Neuronal stem cell (in vitro differentiated cells): ENCODE results near the gene TNFRSF18.
A peak's percentile ranks its signal among the peaks of the same experiment; 100 is the strongest.

Source experiments
- DNase-seq: peaks from one replicate; pipeline ENCODE4 v3.0.0-alpha.2; 2013; ENCODE audit warnings: low spot score
- H2AFZ ChIP-seq: one replicate; pipeline ENCODE4 v1.6.1; 2013; ENCODE audit warnings: mild to moderate bottlenecking, low read length, inconsistent platforms
- H2AK5ac ChIP-seq: 2 replicates; pipeline ENCODE4 v1.6.1; 2013; ENCODE audit warnings: low read depth, mild to moderate bottlenecking, inconsistent platforms, low read length, moderate library complexity, mixed read lengths
- H2BK120ac ChIP-seq: 2 replicates; pipeline ENCODE4 v1.6.1; 2013; ENCODE audit warnings: low read depth, mild to moderate bottlenecking, inconsistent platforms, low read length, moderate library complexity, mixed read lengths
- H2BK12ac ChIP-seq: one replicate; pipeline ENCODE4 v1.6.1; 2013; ENCODE audit warnings: low read length, inconsistent platforms
- H2BK15ac ChIP-seq: 2 replicates; pipeline ENCODE4 v1.6.1; 2013; ENCODE audit warnings: mild to moderate bottlenecking, low read length, inconsistent platforms, mixed read lengths
- H2BK5ac ChIP-seq: one replicate; pipeline ENCODE4 v1.6.1; 2013; ENCODE audit warnings: inconsistent platforms, mild to moderate bottlenecking, low read length, moderate library complexity
- H3K14ac ChIP-seq: one replicate; pipeline ENCODE4 v1.6.1; 2013; ENCODE audit warnings: low read length, inconsistent platforms
- H3K18ac ChIP-seq: 2 replicates; pipeline ENCODE4 v1.6.1; 2013; ENCODE audit warnings: low read length, inconsistent platforms
- H3K23ac ChIP-seq: 2 replicates; pipeline ENCODE4 v1.6.1; 2013; ENCODE audit warnings: low read depth, mild to moderate bottlenecking, mixed read lengths, low read length, inconsistent platforms; ENCODE audit not compliant: poor library complexity
- H3K27ac ChIP-seq: replicated peaks from 3 replicates; pipeline ENCODE4 v1.5.1; 2013; ENCODE audit warnings: low read length, inconsistent platforms
- H3K27me3 ChIP-seq, 3 experiments: 2 replicates each; pipeline ENCODE4 v1.6.1; 2013; ENCODE audit warnings: low read length in 3 of 3, mild to moderate bottlenecking in 2 of 3, inconsistent platforms in 1 of 3, low read depth in 1 of 3, mixed read lengths in 1 of 3, moderate library complexity in 1 of 3; ENCODE audit not compliant: control insufficient read depth in 3 of 3, insufficient read depth in 3 of 3
- H3K36me3 ChIP-seq, 2 donors: replicated peaks in 1 of 2; 2 replicates each; pipeline ENCODE4 v1.6.1; 2013; ENCODE audit warnings: low read length in 2 of 2; ENCODE audit not compliant: control insufficient read depth in 2 of 2, insufficient read depth in 2 of 2
- H3K4ac ChIP-seq: 2 replicates; pipeline ENCODE4 v1.6.1; 2013; ENCODE audit warnings: inconsistent platforms, mild to moderate bottlenecking, low read length, moderate library complexity
- H3K4me1 ChIP-seq, 2 donors: 1 replicate in 1 of 2; 2 replicates in 1 of 2; pipeline ENCODE4 v1.6.1; 2013; ENCODE audit warnings: low read length in 2 of 2, low read depth in 1 of 2; ENCODE audit not compliant: control insufficient read depth in 2 of 2, insufficient read depth in 1 of 2
- H3K4me2 ChIP-seq: one replicate; pipeline ENCODE4 v1.6.1; 2013; ENCODE audit warnings: mild to moderate bottlenecking, low read length, inconsistent platforms; ENCODE audit not compliant: insufficient read depth, poor library complexity, severe bottlenecking
- H3K4me3 ChIP-seq, 2 donors: 2 replicates each; pipeline ENCODE4 v1.5.1; 2013; ENCODE audit warnings: low read length in 2 of 2, mild to moderate bottlenecking in 2 of 2, inconsistent platforms in 1 of 2, moderate library complexity in 1 of 2
- H3K79me1 ChIP-seq: one replicate; pipeline ENCODE4 v1.6.1; 2013; ENCODE audit warnings: low read depth, mild to moderate bottlenecking, inconsistent platforms, low read length, moderate library complexity
- H3K9ac ChIP-seq: one replicate; pipeline ENCODE4 v1.6.1; 2013; ENCODE audit warnings: mild to moderate bottlenecking, low read depth, low read length, inconsistent platforms; ENCODE audit not compliant: poor library complexity
- H3K9me3 ChIP-seq, 2 donors: replicated peaks in 1 of 2; 2 replicates each; pipeline versions ENCODE3 to v1.6.1; 2013; ENCODE audit warnings: low read length in 2 of 2, mild to moderate bottlenecking in 2 of 2, inconsistent platforms in 1 of 2, low read depth in 1 of 2, mixed read lengths in 1 of 2, moderate library complexity in 1 of 2; ENCODE audit not compliant: control insufficient read depth in 2 of 2, insufficient read depth in 1 of 2
- H4K8ac ChIP-seq: one replicate; pipeline ENCODE4 v1.6.1; 2013; ENCODE audit warnings: low read depth, mild to moderate bottlenecking, inconsistent platforms, low read length, moderate library complexity
- H4K91ac ChIP-seq: one replicate; pipeline ENCODE4 v1.6.1; 2013; ENCODE audit warnings: low read length, low read depth, mild to moderate bottlenecking, inconsistent platforms; ENCODE audit not compliant: poor library complexity
- WGBS, 2 donors: extraction: QIAGEN DNeasy Blood & Tissue Kit; methylation state at CpG; one replicate each; pipeline ENCODE4 v1.1.7; 2013; ENCODE audit warnings: missing lambda C conversion rate in 2 of 2, mixed read lengths in 1 of 2; ENCODE audit not compliant: insufficient read length in 2 of 2, insufficient replicate concordance in 1 of 2; ENCODE audit errors: extremely low coverage in 2 of 2; 5-methylcytosine and 5-hydroxymethylcytosine counted together

TNFRSF18 gene

GRCh38 chr1:1229770-1230169 lies 23.4 kb upstream of the TNFRSF18 start:
- H3K4me3 ChIP-seq, result peak overlapping the region in 1 of 2 donors; percentile 18

DNA sequence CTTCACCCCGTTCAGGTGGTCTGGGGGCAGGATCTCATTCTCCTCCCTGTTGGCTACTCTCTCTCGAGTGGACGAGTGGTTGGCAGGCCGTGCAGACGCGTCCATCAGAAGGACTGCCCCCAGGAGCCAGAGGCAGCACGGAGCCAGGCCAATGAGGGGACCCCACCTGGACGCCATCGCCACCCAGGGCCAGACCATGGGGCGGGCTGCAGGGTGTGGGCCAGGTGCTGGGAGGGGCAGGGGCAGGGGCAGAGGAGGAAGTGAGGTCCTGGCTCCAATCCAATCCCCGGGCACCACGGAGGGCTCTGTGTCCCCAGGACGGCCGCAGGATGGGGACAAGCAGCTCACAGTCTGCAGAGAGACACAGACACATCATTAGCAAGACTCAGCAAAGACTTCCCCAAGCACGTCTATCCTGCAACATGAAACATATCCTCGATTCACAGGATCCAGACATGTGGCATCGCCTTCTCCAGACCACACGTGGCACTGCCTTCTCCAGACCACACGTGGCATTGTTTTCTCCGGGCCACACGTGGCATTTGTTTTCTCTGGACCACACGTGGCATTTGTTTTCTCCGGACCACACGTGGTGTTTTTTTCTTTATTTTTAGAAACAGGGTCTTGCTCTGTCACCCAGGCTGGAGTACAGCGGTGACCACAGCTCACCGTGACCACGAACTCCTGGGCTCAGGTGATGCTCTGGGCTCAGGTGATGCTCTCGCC lies 22.4 kb upstream of the TNFRSF18 start:
- Histone ChIP-seq H3K4me3 (no peak overlapping the region), H3K23ac (peak overlapping the region; percentile 55), H3K18ac (no peak overlapping the region), H2BK15ac (no peak overlapping the region), H3K4ac (no peak overlapping the region), H2BK120ac (no peak overlapping the region), H3K4me2 (no peak overlapping the region), H3K27ac (no peak overlapping the region), H3K4me1 (peaks cover 10 to 15% of the 10 kb centered on the region in 2 donors), H3K9me3 (peaks cover 0 to 15% of the 10 kb centered on the region in 2 donors), H3K79me1 (peaks cover 35% of the 10 kb centered on the region), H3K14ac (no peak overlapping the region), H4K91ac (no peak overlapping the region), H2BK12ac (peak overlapping the region; percentile 22), H2AFZ (no peak overlapping the region), H4K8ac (no peak overlapping the region), H3K27me3 (no peaks in the 10 kb centered on the region), H3K36me3 (peaks cover 27 to 66% of the 10 kb centered on the region in 2 donors), H2AK5ac (no peak overlapping the region), H2BK5ac (no peak overlapping the region), H3K9ac (no peak overlapping the region)
- DNase-seq, result no peak
- WGBS, 2 donors, result no CpG with 5 or more reads among the region's 28 CpGs

More at GRCh38 chr1:1229770-1230169, 23.4 kb upstream of the TNFRSF18 start:
- peaks cover 10 to 15% of the 10 kb centered on the region in 2 donors for H3K4me1 ChIP-seq
- no CpG with 5 or more reads among the region's 19 CpGs for WGBS, 2 donors
- no peak overlapping the region for H3K14ac ChIP-seq
- H2BK12ac ChIP-seq, result no peak overlapping the region
- no peak overlapping the region for H2BK15ac ChIP-seq
- H3K18ac ChIP-seq, result no peak overlapping the region
- H3K9me3 ChIP-seq, result peaks cover 0 to 15% of the 10 kb centered on the region in 2 donors
- no peak overlapping the region for H4K8ac ChIP-seq
- no peak overlapping the region for H4K91ac ChIP-seq
- DNase-seq, result no peak
- H2AFZ ChIP-seq, result no peak overlapping the region
- H3K27me3 ChIP-seq, result no peaks in the 10 kb centered on the region
- H3K79me1 ChIP-seq, result peaks cover 35% of the 10 kb centered on the region
- H3K23ac ChIP-seq, result no peak overlapping the region
- H3K27ac ChIP-seq, result no peak overlapping the region
- no peak overlapping the region for H3K4me2 ChIP-seq
- H2BK120ac ChIP-seq, result no peak overlapping the region
- peaks cover 31 to 69% of the 10 kb centered on the region in 2 donors for H3K36me3 ChIP-seq
- no peak overlapping the region for H2AK5ac ChIP-seq
- no peak overlapping the region for H2BK5ac ChIP-seq
- peak overlapping the region; percentile 39 for H3K9ac ChIP-seq
- no peak overlapping the region for H3K4ac ChIP-seq

- H3K18ac ChIP-seq, result no peak overlapping the region
- WGBS, 2 donors, result no CpG with 5 or more reads among the region's 30 CpGs
- H3K4me2 ChIP-seq, result no peak overlapping the region
- no peak overlapping the region for H2AK5ac ChIP-seq
- no peak overlapping the region for H3K9ac ChIP-seq
- no peak overlapping the region for H3K4ac ChIP-seq
- no peak overlapping the region for H2BK5ac ChIP-seq
- DNase-seq, result no peak
- no peak overlapping the region for H2AFZ ChIP-seq
- H3K36me3 ChIP-seq, result peaks cover 24 to 66% of the 10 kb centered on the region in 2 donors
- H2BK15ac ChIP-seq, result no peak overlapping the region
- peaks cover 35% of the 10 kb centered on the region for H3K79me1 ChIP-seq
- H2BK120ac ChIP-seq, result no peak overlapping the region
- H3K4me1 ChIP-seq, result peaks cover 10 to 12% of the 10 kb centered on the region in 2 donors
- H3K14ac ChIP-seq, result no peak overlapping the region
- H4K91ac ChIP-seq, result no peak overlapping the region
- no peak overlapping the region for H3K4me3 ChIP-seq
- H2BK12ac ChIP-seq, result peak overlapping the region; percentile 22
- H3K27me3 ChIP-seq, result no peaks in the 10 kb centered on the region
- H4K8ac ChIP-seq, result no peak overlapping the region
- H3K9me3 ChIP-seq, result peaks cover 0 to 11% of the 10 kb centered on the region in 2 donors
- H3K27ac ChIP-seq, result no peak overlapping the region
- H3K23ac ChIP-seq, result peak overlapping the region; percentile 55
Measured at GRCh38 chr1:1228187-1228586, 21.8 kb upstream of the TNFRSF18 start.

- H4K8ac ChIP-seq, result no peak overlapping the region
- peaks cover 0 to 3% (median 0%) of the 10 kb centered on the region in 3 experiments for H3K27me3 ChIP-seq
- no peak overlapping the region for H3K27ac ChIP-seq
- H3K14ac ChIP-seq, result no peak overlapping the region
- peaks cover 28 to 70% of the 10 kb centered on the region in 2 donors for H3K36me3 ChIP-seq
- H3K9ac ChIP-seq, result no peak overlapping the region
- no peak overlapping the region for H4K91ac ChIP-seq
- H3K9me3 ChIP-seq, result peaks cover 0 to 8% of the 10 kb centered on the region in 2 donors
- H2BK5ac ChIP-seq, result no peak overlapping the region
- no peak overlapping the region for H2BK120ac ChIP-seq
- no peak overlapping the region for H2AFZ ChIP-seq
- H3K4me3 ChIP-seq, result no peak overlapping the region
- DNase-seq, result no peak
- no peak overlapping the region for H2AK5ac ChIP-seq
- H3K23ac ChIP-seq, result no peak overlapping the region
- peaks cover 32% of the 10 kb centered on the region for H3K79me1 ChIP-seq
- H3K4me2 ChIP-seq, result no peak overlapping the region
- H3K4ac ChIP-seq, result no peak overlapping the region
- no peak overlapping the region for H3K18ac ChIP-seq
- H2BK12ac ChIP-seq, result no peak overlapping the region
- peaks cover 3 to 5% of the 10 kb centered on the region in 2 donors for H3K4me1 ChIP-seq
- no CpG with 5 or more reads among the region's 25 CpGs for WGBS, 2 donors
- H2BK15ac ChIP-seq, result no peak overlapping the region
Measured at GRCh38 chr1:1227386-1227785, 21.0 kb upstream of the TNFRSF18 start.
